ENCODE results near the gene AMOT.
A peak's percentile ranks its signal among the peaks of the same experiment; 100 is the strongest.

AMOT gene

GRCh38 chrX:112839856-112840255 is 775 bp downstream of the AMOT start:
- DNase-seq: no peak

GRCh38 chrX:112837531-112837930 is 3.1 kb downstream of the AMOT start:
- DNase-seq: no peak

- no peak for DNase-seq
Measured at GRCh38 chrX:112835019-112835418, 5.6 kb downstream of the AMOT start.

- no peak for DNase-seq
Measured at GRCh38 chrX:112834031-112834845, 6.4 kb downstream of the AMOT start.

GRCh38 chrX:112832481-112833095 is 8.0 kb downstream of the AMOT start:
- peak; percentile 91 for DNase-seq

- peak; percentile 84 for DNase-seq
Measured at GRCh38 chrX:112830540-112830939, 10.1 kb downstream of the AMOT start.

GRCh38 chrX:112827292-112827903 is 13.2 kb downstream of the AMOT start:
- no peak for DNase-seq

- DNase-seq: no peak
Measured at GRCh38 chrX:112826023-112826422, 14.6 kb downstream of the AMOT start.

- no peak for DNase-seq
Measured at GRCh38 chrX:112822892-112823291, 17.7 kb downstream of the AMOT start.

GRCh38 chrX:112820364-112821268 is 20.0 kb downstream of the AMOT start:
- no peak for DNase-seq

- no peak for DNase-seq
Measured at GRCh38 chrX:112819813-112820212, 20.8 kb downstream of the AMOT start.

- DNase-seq: no peak
Measured at GRCh38 chrX:112819008-112819640, 21.5 kb downstream of the AMOT start.

- DNase-seq: peak; percentile 51
Measured at GRCh38 chrX:112818114-112819007, 22.3 kb downstream of the AMOT start.

- peak; percentile 62 for DNase-seq
Measured at GRCh38 chrX:112816908-112817307, 23.7 kb downstream of the AMOT start.

- no peak for DNase-seq
Measured at GRCh38 chrX:112814496-112814895, 26.1 kb downstream of the AMOT start.

GRCh38 chrX:112812741-112813140 is 27.9 kb downstream of the AMOT start:
- peak; percentile 1 for DNase-seq

- DNase-seq: no peak
Measured at GRCh38 chrX:112808651-112809195, 31.9 kb downstream of the AMOT start.

GRCh38 chrX:112808007-112808406 is 32.6 kb downstream of the AMOT start:
- no peak for DNase-seq

GRCh38 chrX:112803060-112803459 is 37.6 kb downstream of the AMOT start:
- DNase-seq: no peak

- DNase-seq: no peak
Measured at GRCh38 chrX:112802541-112802940, 38.1 kb downstream of the AMOT start.
